Breast epithelium (tissue), 4 donors: ENCODE measurements around the gene SFSWAP. TPM values are rescaled to one million over a fixed set of nuclear protein-coding genes. Genes with fewer than 3 reads are reported as not detected.

Experiments used
- DNase-seq, 2 donors: peaks; one replicate each; pipeline ENCODE4 v3.0.0-alpha.2; 2019; ENCODE audit warnings: low spot score in 2 of 2
- H3K27ac ChIP-seq, 2 donors: fragments of 200-600 bp; sonication (generic) in 1 of 2; one replicate each; pipeline ENCODE4 v1.5.1; 2016 to 2019; ENCODE audit warnings: mild to moderate bottlenecking in 1 of 2
- H3K27me3 ChIP-seq, 2 donors: fragments of 200-600 bp; sonication (generic) in 1 of 2; one replicate each; pipeline versions ENCODE4 v1.5.1 to v1.6.0; 2017 to 2019; ENCODE audit warnings: control low read depth in 1 of 2, mild to moderate bottlenecking in 1 of 2
- H3K36me3 ChIP-seq: fragments of 200-600 bp; one replicate; pipeline ENCODE4 v1.5.1; 2019
- H3K4me1 ChIP-seq, 2 donors: fragments of 200-600 bp; sonication (generic); one replicate each; pipeline ENCODE4 v1.5.1; 2016 to 2019; ENCODE audit warnings: control low read depth in 1 of 2
- H3K4me3 ChIP-seq, 3 donors: fragments of 200-600 bp; sonication (generic); 1 replicate in 2 of 3; 2 replicates in 1 of 3; pipeline ENCODE4 v1.5.1; 2016 to 2019; ENCODE audit warnings: mild to moderate bottlenecking in 3 of 3, moderate library complexity in 2 of 3
- H3K9me3 ChIP-seq, 2 donors: fragments of 200-600 bp; sonication (generic) in 1 of 2; one replicate each; pipeline ENCODE4 v1.5.1; 2016 to 2019; ENCODE audit warnings: control low read depth in 1 of 2
- POLR2A ChIP-seq: fragments of 450-650 bp; IDR thresholded peaks from one replicate; pipeline ENCODE4 v1.6.1; 2016; ENCODE audit warnings: antibody characterized with exemption, mild to moderate bottlenecking, moderate library complexity
- POLR2AphosphoS5 ChIP-seq, 3 donors: sonication (generic); formaldehyde crosslinking; IDR thresholded peaks; one replicate each; pipeline ENCODE4 v1.6.1; 2017; ENCODE audit warnings: antibody characterized with exemption in 3 of 3
- intact Hi-C: fragments of 100-400 bp; cut with DNase I; formaldehyde crosslinking; loops from one replicate; pipeline ENCODE4 v1.15.1; 2023; ENCODE audit warnings: low total_unique reads
- total RNA-seq, 3 donors: library from RNA; depleted of rRNA; stranded (reverse); fragments of >200 nt; gene quantifications; one replicate each; pipeline ENCODE4 v1.1.0, GENCODE V29; 2016
- TF ChIP-seq, protein P1 (sequence below), 3 donors: fragments of 450-650 bp; IDR thresholded peaks; one replicate each; pipeline ENCODE4 v1.5.1; 2016 to 2017; ENCODE audit warnings: antibody characterized with exemption in 3 of 3, mild to moderate bottlenecking in 3 of 3, moderate library complexity in 3 of 3

The SFSWAP gene
- total RNA-seq, 3 donors from 2014 or later, result 34.9 to 54.7 (median 49.8) TPM

DNA sequence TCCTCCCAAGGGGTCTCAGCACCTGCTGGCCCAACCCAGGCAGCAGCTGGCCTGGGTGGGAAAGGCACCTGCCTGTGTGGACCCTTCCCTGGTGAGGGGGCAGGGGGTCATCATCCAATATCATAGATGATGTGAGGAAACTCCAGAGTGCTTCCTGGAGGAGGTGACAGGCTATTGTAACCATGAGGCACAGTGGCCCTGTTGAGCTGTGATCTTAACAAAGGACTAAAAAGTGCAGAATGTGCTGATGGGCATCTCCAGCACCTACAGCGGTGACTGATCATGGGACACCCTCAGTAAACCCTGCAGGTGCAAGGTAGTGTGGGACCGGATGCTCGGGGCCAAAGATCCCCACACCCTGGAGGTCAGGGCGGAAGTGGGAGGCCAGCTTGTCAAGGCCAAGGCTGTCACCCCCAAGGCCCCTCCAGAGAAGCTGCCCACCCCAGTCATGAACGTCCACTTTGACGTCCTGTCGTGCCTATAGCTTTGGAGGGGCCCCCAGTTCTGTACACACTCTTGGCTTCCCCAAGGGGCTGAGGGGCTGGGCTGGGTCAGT is 124.8 kb downstream of the SFSWAP start:
- intact Hi-C loops, result no loop called here
- no peaks in the 10 kb centered on the region for H3K27me3 ChIP-seq
- TF ChIP-seq, protein P1, sequence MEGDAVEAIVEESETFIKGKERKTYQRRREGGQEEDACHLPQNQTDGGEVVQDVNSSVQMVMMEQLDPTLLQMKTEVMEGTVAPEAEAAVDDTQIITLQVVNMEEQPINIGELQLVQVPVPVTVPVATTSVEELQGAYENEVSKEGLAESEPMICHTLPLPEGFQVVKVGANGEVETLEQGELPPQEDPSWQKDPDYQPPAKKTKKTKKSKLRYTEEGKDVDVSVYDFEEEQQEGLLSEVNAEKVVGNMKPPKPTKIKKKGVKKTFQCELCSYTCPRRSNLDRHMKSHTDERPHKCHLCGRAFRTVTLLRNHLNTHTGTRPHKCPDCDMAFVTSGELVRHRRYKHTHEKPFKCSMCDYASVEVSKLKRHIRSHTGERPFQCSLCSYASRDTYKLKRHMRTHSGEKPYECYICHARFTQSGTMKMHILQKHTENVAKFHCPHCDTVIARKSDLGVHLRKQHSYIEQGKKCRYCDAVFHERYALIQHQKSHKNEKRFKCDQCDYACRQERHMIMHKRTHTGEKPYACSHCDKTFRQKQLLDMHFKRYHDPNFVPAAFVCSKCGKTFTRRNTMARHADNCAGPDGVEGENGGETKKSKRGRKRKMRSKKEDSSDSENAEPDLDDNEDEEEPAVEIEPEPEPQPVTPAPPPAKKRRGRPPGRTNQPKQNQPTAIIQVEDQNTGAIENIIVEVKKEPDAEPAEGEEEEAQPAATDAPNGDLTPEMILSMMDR (IDR thresholded peaks at IDR 0.05), result no peak
- TF ChIP-seq POLR2AphosphoS5 (IDR thresholded peaks at IDR 0.05) (no peak), POLR2A (no peak)
- peaks cover 0 to 4% of the 10 kb centered on the region in 2 donors for H3K4me1 ChIP-seq
- no peak overlapping the region for H3K27ac ChIP-seq
- no peaks in the 10 kb centered on the region for H3K36me3 ChIP-seq
- no peak overlapping the region for H3K4me3 ChIP-seq
- no peak for DNase-seq
- no peaks in the 10 kb centered on the region for H3K9me3 ChIP-seq

DNA sequence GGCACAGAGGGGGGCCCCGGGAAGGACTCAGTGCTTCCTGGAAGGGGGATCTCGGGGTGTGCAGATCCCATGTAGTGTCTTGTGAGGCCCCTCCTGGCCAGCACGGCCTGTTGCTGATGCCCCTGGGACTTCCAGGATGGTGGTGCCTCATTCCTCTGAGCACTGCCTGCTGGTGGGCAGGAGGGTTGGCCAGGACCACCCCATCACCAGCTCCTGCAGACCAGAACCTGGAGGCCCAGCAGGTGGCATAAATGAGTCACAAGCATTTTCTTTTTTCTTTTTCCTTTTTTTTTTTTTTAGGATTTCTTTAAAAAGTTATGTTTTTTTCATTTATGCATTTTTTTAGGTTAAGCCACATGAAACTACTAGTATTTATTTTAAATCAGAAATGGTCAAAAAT is 125.3 kb downstream of the SFSWAP start:
- intact Hi-C loops, result no loop called here
- Histone ChIP-seq H3K9me3 (no peaks in the 10 kb centered on the region), H3K4me3 (no peak overlapping the region), H3K36me3 (no peaks in the 10 kb centered on the region), H3K4me1 (no peaks in the 10 kb centered on the region), H3K27me3 (no peaks in the 10 kb centered on the region), H3K27ac (no peak overlapping the region)
- no peak for TF ChIP-seq POLR2AphosphoS5 (IDR thresholded peaks at IDR 0.05)
- no peak for TF ChIP-seq POLR2A
- TF ChIP-seq, protein P1 (IDR thresholded peaks at IDR 0.05), result no peak
- no peak for DNase-seq

DNA sequence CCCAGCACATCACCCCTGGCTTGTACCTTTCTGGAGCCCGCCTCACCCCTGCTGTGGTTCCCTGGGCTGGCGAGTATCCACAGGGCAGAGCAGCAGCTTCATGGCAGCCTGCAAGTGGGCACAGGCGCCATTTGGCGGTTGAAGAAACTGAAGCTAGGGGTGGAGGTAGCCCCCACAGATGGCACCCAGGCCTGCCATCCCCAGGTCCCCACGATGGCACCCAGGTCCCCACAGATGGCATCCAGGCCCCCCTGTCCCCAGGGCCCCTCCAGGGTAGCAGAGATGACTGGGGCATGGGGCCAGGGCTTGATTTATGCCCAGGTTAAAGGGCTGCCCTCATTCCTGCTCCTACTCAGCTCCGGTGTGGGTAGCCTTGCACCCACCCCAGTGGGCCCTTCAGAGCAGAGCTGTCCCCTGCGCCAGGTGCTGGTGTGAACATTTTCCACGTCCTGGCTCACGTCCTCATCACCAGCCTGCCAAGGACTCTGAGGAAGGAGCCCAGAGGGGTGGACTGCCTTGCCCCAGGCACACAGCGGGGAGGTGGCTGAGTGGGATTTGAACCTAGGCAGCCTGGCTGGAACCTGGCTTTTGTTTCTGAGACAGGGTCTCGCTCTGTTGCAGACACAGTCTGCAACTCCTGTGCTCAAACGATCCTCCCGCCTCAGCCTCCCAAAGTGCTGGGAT is 126.0 kb downstream of the SFSWAP start:
- H3K36me3 ChIP-seq, result no peaks in the 10 kb centered on the region
- no peaks in the 10 kb centered on the region for H3K9me3 ChIP-seq
- no peaks in the 10 kb centered on the region for H3K4me1 ChIP-seq
- no peak overlapping the region for H3K4me3 ChIP-seq
- H3K27ac ChIP-seq, result no peak overlapping the region
- H3K27me3 ChIP-seq, result no peaks in the 10 kb centered on the region
- intact Hi-C loops, result no loop called here
- no peak for DNase-seq
- TF ChIP-seq, protein P1 (IDR thresholded peaks at IDR 0.05), result no peak
- TF ChIP-seq POLR2A (no peak), POLR2AphosphoS5 (IDR thresholded peaks at IDR 0.05) (no peak)

DNA sequence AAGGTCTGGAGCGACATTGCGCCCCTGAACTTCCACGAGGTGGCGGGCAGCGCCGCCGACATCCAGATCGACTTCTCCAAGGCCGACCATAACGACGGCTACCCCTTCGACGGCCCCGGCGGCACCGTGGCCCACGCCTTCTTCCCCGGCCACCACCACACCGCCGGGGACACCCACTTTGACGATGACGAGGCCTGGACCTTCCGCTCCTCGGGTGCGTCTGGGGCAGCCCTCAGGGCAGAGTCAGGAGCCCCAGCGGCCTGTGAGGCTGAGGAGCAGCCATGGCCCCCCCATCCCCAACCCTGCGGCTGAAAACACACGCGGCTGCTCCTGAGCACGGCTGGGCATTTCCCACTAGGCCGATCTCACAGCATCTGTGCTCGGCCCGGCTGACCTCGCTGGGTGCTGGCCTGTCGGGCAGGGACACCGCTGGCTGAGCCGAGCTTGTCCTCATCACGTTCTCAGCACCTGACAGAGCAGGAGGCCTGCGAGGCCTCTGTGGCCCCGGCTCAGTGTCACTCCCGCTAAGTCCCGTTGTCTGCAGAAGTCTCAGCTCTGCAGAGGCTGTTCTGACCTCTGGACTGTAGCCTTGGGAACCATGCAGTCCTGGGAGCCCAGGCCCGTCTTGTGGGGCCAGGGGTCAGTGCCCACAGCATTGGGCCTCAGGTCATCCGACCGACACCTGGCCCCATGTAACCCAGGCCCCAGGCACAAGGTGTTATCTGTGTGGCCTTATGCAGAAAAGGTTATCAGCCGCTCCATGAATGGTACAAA is 129.9 kb downstream of the SFSWAP start:
- no peaks in the 10 kb centered on the region for H3K9me3 ChIP-seq
- TF ChIP-seq POLR2AphosphoS5 (IDR thresholded peaks at IDR 0.05), result no peak
- TF ChIP-seq POLR2A, result no peak
- TF ChIP-seq, protein P1 (IDR thresholded peaks at IDR 0.05), result no peak
- H3K36me3 ChIP-seq, result no peaks in the 10 kb centered on the region
- no peaks in the 10 kb centered on the region for H3K4me1 ChIP-seq
- no peak for DNase-seq
- H3K27ac ChIP-seq, result no peak overlapping the region
- intact Hi-C loops, result no loop called here
- no peaks in the 10 kb centered on the region for H3K27me3 ChIP-seq
- H3K4me3 ChIP-seq, result no peak overlapping the region

DNA sequence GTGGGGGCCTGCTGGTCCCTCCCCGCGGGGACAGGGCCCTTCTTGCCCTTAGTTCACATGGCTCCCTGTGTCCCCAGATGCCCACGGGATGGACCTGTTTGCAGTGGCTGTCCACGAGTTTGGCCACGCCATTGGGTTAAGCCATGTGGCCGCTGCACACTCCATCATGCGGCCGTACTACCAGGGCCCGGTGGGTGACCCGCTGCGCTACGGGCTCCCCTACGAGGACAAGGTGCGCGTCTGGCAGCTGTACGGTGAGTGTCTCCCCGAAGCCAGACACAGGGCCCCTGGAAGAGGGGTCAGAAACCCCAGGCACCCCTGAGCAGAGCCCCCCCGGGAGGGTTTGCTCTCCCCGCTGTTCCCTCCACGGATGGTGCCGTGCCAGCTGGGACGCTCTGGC is 130.7 kb downstream of the SFSWAP start:
- Histone ChIP-seq H3K4me3 (no peak overlapping the region), H3K27ac (no peak overlapping the region), H3K27me3 (no peaks in the 10 kb centered on the region), H3K4me1 (no peaks in the 10 kb centered on the region), H3K9me3 (no peaks in the 10 kb centered on the region), H3K36me3 (no peaks in the 10 kb centered on the region)
- intact Hi-C loops, result no loop called here
- TF ChIP-seq, protein P1 (IDR thresholded peaks at IDR 0.05), result no peak
- no peak for TF ChIP-seq POLR2AphosphoS5 (IDR thresholded peaks at IDR 0.05)
- no peak for TF ChIP-seq POLR2A
- no peak for DNase-seq
